HG03442 (cell line): ENCODE results near the gene RBX1.
"Not testable (repeated sequence)": the region's sequence is repeated elsewhere in the genome, so short reads cannot be mapped to it uniquely, and the experiment has no call there.

Experiments
- ATAC-seq: cut with Tn5 transposase; IDR thresholded peaks from one replicate; pipeline ENCODE4 v1.9.1; 2021; ENCODE audit warnings: mild to moderate bottlenecking, moderate library complexity; ENCODE audit not compliant: unreplicated experiment

The RBX1 gene

DNA sequence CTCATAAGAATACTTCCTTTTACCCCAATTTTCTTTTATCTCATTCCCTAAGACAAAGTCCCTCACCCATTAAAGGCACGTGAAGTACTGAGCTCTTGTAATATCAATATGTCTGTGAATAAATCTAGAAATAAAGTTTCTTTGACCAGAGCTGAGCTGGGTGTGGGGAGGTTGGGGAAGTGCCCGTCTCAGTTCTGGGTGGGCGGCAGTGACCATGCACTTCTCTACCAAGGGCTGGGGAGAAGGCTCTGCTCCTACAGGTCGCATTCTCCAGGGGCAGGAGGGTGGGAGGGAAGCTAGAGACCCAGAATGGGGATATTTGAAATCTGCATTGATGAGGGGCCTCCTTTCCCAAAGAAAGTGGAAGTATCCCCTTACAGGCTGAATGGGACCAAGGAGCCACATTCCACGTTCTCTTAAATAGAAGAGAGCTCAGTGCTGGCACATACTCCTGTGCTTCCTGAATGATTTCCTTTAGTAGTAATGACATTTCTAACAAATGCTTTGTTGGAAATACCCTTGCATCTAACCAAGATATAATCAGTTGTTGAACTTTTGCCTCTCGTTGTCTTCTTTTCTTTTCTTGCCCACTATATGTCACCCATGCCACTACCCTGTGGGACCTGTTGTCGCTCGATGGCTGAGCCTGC is 16.1 kb downstream of the RBX1 start:
- no peak for ATAC-seq

DNA sequence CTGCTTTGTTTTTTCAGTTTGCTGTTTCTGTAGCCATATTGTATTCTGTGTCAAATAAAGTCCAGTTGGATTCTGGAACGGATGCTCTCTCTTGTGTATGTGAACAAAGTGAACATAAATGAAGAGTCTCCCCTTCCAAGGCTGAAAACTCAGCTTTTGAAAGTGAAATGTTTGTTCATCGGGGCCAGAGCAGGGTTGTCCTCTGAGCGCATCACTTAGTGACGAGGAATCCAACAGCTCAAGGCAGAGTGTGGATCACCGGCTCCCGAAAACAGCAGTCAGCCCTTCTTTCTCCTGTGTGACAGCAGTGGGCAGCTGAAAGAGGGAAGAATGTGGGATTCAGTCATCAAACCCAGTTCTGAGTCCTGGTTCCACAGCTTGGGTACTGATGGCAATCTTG is 21.4 kb downstream of the RBX1 start:
- ATAC-seq = no peak

DNA sequence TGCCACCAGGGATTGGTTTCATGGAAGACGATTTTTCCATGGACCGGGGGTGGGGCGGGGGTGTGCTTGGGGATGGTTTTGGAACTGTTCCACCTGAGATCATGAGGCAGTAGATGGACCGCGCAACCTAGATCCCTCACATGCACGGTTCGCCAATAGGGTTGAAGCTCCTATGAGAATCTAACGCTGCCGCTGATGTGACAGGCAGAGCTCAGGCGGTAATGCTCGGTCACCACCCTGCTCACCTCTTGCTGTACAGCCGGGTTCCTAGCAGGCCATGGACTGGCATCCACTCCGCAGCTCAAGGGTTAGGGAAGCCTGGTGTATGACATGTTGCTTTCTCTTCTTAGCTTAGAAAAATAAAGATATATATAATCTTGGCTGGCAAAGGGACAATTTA is 22.0 kb downstream of the RBX1 start:
- ATAC-seq = no peak

DNA sequence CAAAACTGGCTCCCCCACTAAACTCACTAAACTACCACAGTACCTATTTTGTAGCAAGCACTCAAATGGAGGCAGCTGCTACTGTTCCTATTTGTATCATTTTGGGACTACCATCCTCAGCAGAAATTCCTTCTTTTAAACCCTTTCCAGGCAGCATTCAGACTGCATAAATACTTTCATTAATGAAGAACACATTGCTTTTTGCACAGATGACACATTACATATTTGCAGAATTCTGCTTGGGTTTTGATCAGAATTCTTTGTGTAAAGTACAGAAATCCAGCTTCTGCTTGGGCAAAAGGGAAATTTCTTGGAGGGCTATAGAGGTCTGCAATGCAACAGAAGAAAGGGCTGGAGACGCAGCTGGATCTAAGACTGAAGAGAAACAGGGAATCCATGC is 24.2 kb downstream of the RBX1 start:
- no peak for ATAC-seq

DNA sequence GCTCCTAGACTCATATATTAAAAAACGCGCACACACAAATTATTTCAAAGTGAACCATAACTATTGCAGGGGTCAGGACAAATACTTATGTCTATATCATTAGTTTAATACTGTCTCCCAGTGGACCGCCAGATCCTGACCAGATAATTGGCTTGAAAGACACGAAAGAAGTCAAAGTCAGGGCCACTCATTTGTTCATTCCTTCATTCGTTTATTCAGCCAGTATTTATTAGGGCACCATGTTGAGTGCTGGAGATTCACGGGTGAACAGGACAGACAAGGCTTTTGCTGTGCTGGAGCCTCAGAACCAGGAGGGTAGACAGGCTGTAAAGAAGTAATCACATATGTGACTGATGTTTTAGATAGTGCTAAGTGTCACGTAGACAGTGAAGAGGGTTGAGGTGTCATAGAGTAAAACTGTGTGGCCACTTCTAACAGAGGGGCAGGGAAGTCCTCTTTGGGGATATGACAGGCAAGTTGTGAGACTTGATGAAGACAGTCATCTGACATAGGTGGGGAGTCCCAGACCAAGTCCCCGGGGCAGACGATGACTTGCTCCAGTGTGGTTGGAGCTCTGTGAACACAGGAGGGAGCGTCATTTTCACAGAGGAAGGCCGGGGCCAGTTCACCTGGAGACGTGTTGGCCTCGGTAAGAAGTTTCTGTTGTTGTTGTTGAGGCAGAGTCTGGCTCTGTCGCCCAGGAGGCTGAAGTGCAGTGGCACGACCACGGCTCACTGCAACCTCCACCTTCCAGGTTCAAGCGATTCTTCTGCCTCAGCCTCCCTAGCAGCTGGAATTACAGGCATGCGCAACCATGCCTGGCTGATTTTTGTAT is 25.9 kb downstream of the RBX1 start:
- no peak for ATAC-seq

DNA sequence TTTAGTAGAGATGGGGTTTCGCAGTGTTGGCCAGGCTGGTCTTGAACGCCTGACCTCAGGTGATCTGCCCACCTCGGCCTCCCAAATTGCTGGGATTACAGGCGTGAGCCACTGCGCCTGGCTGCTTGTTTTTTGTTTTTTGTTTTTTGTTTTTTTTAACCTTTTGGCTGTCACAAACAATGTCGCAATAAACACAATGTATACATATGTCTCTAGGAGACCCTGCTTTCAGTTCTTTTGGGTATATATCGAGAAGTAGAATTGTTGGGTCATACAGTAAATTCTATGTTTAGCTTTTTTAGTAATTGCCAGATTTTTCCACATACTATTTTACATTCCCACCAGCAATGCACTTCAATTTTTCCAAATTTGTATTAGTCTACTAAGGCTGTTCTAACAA is 28.0 kb downstream of the RBX1 start:
- no peak for ATAC-seq

DNA sequence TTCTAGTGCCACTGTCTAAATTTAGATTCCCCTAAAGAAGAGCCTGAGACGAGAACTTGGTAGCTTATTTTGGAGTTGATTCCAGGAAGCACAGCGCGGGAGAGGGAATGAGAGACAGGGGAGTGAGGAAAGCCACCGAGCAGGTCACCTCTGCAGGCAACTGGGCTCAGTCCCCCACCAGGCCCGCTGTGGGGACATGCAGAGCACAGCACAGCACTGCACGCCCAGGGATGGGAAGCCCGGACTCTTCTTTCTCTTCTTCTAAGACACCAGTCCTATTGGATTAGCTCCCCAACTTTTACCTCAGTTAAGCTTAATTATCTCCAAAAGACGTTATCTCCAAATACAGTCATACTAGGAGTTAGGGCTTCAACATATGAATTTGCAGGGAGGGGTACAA is 28.7 kb downstream of the RBX1 start:
- no peak for ATAC-seq

DNA sequence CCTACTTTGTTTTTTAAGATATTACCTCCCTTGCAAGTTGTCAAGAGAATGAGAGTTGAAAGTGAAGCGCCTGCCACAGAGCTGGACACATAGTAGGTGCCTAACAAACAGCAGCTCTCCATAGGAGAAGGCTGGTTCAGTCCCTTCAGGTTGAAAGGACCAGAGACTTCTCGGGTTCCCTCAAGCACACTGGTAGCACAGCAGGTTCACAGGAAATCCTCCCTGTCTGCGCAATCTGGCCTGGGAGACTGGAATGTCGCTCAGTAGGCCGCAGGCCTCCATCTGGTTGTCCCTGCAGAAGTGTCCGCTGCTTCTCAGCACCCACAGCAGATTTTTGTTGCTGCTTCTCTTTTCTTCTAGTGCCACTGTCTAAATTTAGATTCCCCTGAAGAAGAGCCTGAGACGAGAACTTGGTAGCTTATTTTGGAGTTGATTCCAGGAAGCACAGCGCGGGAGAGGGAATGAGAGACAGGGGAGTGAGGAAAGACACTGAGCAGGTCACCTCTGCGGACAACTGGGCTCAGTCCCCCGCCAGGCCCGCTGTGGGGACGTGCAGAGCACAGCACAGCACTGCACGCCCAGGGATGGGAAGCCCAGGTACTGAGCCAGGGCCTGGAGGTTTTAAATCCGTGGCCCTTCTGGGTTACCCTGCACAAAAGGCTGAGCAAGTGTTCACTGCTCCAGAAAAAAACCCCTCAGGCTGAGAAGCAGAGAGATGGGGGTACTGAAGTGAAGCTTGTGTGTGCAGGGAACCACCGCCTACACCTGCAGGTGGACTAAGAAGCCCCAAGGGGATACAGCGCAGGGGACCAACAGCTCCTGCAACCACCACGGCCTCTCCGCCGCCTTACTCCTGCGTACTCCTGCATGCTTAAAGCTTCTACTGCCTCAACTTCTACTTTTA is 31.6 kb downstream of the RBX1 start:
- no peak for ATAC-seq

DNA sequence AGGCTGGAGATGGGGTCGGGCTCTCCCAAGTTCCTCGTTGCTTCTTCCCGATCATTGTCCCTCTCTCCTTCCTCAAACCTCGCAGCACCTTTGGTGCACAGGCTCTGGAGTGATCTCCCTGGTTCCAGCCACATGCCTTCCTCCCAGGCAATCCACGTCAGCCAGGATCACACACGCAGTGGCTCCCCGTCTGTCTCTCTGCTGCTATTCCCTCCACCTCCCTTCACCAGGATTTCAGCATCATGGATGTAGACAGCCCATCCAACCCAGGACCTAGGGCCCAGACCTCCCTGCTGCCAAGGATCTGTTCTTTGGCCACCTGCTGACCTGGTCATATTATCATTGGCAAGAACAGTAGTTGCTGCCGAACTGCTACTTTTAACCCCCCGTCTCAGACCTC is 40.1 kb downstream of the RBX1 start:
- ATAC-seq = no peak

DNA sequence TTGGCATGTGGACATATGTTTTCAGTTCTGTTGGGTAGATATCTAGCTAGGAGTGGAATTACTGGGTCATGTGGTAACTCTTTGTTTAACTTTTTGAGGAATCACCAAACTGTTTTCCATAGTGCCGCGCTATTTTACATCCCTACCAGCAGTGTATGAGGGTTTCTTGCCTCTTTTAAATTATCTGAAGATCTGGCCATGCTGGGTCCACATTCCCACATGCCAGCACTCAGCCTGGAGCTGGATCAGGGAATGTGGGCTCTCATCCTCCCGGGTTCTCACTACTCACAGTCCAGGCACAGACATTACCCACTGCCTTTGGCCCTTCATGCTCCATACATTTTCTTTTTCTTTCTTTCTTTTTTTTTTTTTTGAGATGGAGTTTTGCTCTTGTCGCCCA is 44.6 kb downstream of the RBX1 start:
- no peak for ATAC-seq

DNA sequence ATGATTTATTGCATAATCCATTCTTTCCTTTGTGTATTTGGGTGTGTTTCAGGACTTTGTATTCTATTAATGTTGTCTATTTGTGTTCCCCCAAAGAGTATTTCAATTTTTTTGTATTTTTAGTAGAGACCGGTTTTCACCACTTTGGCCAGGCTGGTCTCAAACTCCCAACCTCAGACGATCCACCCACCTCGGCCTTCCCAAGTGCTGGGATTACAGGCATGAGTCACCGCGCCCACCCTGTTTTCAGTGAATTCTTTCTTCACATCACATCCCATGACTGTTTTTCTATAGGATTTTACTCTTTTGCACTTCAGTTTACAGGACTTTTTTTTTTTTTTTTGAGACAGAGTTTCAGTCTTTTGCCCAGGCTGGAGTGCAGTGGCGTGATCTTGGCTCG is 46.3 kb downstream of the RBX1 start:
- ATAC-seq = no peak

DNA sequence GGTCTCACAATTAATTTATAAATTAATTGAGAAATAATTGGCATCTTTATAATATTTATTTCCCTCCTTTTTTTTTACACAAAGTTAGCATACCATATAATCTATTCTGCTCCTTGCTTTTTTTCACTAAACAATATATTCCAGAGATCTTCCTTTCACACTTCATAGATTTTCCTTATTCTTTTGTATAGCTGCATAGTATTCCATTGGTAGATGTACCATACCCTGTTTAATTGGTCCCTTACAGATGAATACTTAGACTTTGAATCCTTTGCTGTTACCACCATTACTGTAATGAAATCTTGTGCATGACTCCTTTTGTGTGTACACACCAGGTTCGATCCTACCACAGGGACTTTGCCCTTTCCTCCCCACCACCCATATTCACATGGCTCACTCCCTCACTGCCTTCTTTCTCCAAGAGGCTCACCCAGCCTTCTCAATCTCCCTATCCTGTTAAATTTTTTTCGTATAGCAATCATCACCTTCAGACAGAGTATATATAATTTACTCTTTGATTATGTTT is 48.9 kb downstream of the RBX1 start:
- ATAC-seq = no peak

DNA sequence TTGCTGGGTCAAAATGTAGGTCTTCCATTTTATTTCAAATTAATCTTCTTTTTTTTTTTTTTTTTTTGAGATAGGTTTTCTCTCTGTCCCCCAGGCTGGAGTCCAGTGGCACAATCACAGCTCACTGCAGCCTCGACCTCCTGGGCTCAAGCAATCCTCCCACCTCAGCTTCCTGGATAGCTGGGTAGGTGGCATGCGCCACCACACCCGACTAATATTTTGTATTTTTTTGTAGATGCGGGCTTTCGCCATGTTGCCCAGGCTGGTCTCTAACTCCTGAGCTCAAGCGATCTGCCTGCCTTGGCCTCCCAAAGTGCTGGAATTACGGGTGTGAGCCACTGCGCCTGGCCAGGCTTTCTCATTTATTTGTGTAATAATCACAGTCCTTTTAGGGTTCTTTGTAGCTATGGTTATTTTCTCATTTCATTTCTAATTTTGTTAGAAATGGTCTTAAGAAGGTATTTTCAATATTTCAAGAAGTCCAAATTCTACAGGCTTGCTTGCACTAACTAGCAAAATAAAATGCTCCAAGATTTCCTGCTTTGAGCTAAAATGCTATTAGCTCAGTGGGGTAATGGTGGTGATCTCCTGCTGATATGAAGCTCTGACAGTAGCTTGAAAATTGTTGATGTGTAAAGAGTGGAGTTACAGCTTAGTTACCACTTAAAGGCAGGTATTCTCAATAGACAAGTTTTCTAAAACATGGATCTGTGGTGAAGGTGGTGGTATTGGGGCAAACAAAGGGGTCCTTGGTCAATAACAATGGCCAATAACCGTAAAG is 50.0 kb downstream of the RBX1 start:
- ATAC-seq = no peak

DNA sequence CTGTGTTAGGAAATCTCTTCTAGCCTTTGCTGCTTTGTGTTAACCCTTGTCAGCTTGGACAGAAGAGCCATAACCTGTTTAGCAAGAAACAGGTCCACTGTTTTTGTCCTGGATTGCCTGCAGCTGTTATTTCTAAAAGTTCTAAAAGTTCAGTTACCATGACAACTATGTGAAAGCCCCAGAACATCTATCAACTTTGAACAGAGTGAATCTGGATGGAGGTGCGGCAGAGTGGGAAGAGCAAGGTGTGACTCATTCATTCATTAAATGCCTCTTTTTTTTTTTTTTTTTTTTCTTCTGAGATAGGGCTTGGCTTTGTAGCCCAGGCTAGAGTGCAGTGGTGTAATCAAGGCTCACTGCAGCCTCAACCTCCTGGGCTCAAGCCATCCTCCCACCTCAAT is 50.5 kb downstream of the RBX1 start:
- ATAC-seq = no peak

DNA sequence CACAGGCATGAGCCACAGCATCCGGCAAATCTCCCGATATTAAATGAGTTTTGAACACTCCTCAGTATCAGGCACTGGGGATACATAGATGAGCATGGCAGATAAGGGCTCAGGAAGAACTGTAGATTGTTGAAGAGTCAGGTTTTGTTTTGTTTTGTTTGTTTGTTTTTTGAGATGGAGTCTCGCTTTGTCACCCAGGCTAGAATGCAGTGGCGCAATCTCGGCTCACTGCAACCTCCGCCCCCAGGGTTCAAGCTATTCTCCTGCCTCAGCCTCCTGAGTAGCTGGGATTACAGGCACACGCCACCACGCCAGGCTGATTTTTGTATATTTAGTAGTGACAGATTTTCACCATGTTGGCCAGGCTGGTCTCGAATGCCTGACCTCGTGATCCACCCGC is 51.2 kb downstream of the RBX1 start:
- ATAC-seq = not testable (repeated sequence)

DNA sequence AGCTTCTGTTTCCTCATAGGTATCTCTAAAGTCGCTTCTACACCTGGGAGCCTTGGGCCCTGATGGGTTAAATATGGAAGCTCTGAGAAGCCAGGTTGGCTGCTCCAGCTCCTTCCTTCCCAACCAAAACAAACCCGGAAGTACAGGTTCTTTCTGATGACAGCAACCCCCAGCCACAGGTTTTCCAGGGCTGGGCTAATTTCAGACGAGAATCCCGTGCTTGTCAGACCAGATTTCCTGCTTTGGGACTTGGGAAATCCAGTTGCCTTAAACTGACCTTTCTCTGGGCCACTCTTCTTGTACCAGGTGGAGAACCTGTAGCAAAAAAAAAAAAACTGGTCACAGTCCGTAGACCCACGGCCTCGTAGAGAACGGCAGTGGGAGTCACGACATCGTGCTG is 51.9 kb downstream of the RBX1 start:
- no peak for ATAC-seq

DNA sequence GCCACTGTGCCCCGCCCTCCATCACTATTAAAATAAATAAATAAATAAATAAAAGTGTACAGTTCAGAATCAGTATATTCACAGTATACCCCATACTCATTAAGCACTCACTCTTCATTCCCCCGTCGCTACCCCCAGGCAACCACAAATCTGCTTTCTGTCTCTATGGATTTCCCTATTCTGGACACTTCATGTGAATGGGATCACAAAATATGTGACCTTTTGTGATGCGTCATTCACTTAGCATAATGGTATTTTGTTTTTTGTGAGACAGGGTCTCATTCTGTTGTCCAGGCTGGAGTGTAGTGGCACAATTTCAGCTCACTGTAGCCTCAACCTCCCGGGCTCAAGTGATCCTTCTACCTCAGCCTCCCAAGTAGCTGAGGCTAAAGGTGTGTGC is 52.8 kb downstream of the RBX1 start:
- no peak for ATAC-seq

DNA sequence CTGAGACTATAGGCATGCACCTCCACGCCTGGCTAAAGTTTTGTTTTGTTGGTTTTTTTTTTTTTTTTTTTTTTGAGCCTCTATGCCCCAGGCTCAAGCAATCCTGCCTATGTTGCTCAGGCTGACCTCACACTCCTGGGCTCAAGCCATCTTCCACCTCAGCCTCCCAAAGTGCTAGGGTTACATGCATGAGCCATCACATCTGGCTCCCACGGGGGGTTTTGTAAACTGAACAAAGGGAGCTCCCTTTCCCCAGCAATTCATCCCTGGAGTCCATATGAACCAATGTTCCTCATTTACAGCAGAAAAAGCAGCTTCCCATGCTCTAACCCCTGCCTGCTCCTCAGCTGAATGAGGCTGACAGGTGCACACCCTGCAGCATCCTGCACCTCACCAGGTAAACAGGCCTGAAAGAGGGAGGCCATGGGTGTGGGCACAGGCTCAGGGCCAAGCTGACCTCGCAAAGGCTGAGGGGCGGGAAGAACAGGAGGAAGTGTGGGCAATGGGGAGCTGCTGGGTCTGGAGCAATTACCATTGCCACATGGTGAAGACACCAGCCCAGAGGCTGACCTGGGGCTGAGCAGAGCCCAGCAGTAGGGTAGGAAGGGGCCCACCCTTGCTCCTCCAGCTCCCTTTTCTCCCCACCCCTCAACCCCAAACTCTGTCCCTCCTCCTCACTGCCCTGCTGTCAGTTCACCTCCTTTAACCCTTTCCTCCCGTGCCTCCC is 58.2 kb downstream of the RBX1 start:
- ATAC-seq = no peak

DNA sequence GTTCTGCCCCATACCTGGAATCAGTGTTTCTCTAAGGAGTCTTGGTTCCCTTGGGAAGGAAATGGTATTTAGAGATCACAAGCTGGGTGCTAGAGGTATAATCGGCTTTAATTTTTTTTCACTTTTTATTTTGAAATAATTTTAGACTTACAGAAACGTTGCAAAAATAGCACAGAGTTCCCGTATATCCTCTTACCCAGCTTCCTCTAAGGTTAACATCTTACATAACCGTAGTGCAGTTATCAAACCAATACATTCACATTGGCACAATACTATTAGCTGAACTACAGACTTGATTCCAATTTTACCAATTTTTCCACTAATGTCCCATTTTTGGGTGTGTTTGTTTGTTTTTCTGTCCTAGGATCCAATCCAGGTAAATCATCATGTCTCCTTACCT is 63.8 kb downstream of the RBX1 start:
- no peak for ATAC-seq

DNA sequence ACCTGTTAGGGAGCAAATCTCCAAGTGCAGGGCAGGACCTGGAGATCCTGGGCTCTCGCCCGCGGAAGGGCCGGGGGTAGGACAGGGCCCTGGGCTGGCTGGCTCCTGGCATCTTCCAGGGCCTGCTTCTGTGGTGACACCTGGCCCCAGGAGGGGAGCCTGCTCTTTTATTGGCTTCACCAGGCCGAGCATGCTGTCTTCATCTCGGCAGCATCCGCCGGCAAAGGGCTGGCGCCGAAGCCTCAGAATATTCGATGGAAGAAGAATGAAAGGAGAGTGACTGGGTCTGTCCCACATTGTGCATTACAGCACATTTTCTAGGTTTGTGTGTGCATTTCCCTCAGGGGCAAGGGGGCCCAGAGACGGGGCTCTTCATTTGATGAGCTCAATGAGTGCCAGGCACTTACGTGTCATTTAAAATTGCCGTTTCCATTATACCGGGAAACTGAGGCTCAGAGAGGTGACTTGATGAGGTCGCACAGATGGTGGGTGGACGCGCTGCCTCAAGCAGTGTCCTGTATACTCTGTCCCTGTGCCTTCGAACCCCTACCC is 70.0 kb downstream of the RBX1 start:
- ATAC-seq = no peak
